ENCODE data around the gene COL28A1.

COL28A1 gene

GRCh38 chr7:7452652-7453051, 83.0 kb downstream of the COL28A1 start:
- no peak for DNase-seq

- DNase-seq: no peak
Observed at GRCh38 chr7:7452119-7452518, 83.6 kb downstream of the COL28A1 start.

- DNase-seq: no peak
Observed at GRCh38 chr7:7449055-7449454, 86.6 kb downstream of the COL28A1 start.

GRCh38 chr7:7446616-7447015, 89.1 kb downstream of the COL28A1 start:
- DNase-seq: no peak

DNA sequence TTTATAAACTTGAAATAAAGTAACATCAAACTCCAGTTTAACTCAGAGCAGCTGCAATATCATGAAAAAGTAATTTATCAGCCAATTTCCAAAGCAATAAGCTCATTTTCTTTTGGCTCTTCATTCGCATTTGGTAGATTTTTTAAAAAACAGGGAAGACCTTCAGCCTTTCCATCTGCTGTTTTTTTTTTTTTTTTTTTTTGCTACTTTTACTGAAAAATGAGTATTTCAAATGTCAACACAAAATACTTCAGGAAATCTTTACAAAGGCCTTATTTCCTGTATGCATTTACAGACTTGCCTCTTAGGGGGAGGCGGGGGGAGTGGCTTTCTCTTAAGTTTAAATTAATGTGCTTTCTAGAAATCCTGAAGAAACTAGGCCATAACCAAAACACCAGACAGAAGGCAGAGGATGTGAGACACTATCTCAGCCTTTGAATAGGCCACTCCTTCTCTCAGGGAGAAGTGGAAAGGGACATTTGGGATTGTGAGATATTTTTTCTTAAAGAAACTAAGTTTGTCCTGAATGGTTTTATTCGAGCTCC, 91.8 kb downstream of the COL28A1 start:
- no peak for DNase-seq

GRCh38 chr7:7439564-7439963, 96.1 kb downstream of the COL28A1 start:
- DNase-seq: no peak

- DNase-seq: peak; percentile 99
Observed at GRCh38 chr7:7438851-7439250, 96.8 kb downstream of the COL28A1 start.

GRCh38 chr7:7435978-7436377, 99.7 kb downstream of the COL28A1 start:
- DNase-seq: no peak

DNA sequence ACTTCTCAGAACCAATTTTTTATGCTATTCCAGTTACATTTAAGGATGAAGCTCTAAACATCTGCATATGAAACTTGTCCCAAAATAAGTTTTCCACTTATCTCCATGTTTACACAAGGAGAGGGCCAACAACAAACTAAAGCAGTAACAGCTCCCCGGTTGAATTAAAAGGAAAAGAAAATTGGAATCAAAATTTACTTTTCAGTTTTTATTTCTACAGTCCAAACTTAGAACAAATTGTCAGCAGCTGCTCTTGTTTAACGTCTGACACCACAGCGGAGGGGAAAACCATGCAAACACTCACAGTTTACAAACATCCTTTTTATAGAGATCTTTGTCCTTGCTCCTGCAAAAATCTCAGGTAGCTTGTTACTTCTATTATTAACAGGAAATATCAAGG, 101.3 kb downstream of the COL28A1 start:
- no peak for DNase-seq

GRCh38 chr7:7433811-7434210, 101.9 kb downstream of the COL28A1 start:
- DNase-seq: no peak

- no peak for DNase-seq
Observed at GRCh38 chr7:7432979-7433378, 102.7 kb downstream of the COL28A1 start.

GRCh38 chr7:7428806-7429205, 106.9 kb downstream of the COL28A1 start:
- peak; percentile 70 for DNase-seq

DNA sequence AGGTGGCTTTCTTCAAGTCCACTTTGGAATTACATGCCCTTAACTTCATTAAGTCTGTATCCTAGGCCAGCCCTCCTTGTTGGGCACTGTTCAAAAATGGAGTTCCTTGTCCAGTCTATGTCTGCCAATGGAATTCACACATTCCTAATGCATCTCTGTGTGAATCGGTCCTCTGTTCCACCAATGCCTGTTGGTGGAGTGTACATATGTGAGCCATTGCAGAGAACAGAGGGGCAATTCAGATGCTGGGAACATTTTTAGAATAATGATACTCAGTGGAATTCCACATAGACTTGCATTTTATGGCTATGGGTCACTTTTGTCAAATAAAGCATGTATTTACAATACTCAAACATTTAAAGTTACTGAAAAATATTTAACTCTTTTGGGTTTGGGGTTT, 108.3 kb downstream of the COL28A1 start:
- no peak for DNase-seq

GRCh38 chr7:7426676-7427075, 109.0 kb downstream of the COL28A1 start:
- DNase-seq: no peak

- DNase-seq: no peak
Observed at GRCh38 chr7:7425321-7425720, 110.4 kb downstream of the COL28A1 start.

DNA sequence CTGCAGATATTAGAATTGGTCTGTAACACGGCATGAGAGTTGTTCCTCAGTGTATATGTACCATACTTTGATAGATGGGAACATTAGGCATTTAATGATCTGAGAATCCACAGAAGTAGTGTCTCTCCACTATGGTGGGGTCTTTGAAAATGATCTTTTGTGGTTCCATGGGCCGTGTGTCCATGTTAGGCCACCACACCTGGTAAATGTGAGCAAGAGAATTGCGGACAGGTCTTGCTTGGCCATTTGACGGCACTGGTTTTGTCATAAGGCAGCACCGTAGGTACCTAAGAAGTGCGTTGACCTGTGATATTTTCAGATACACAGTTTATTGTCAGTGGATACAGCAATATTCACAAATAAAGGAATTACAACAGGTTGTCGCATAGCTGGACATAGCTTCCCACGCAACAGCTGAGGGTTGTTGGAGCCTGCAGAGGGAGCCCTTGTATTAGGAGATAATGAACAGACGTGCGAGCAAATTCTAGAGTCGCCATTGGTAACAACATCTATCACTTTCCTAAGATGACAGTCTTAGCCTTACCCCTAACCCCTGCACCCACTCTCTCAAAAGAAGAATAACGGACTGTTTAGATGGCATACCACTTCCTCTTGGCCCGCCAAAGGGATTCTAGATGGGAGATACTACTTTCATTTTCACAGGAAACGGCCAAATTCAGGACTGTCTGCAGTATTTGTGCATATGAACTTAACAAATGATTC, 111.4 kb downstream of the COL28A1 start:
- DNase-seq: peak; percentile 72

- DNase-seq: no peak
Observed at GRCh38 chr7:7422641-7423040, 113.0 kb downstream of the COL28A1 start.

- no peak for DNase-seq
Observed at GRCh38 chr7:7421826-7422225, 113.8 kb downstream of the COL28A1 start.

DNA sequence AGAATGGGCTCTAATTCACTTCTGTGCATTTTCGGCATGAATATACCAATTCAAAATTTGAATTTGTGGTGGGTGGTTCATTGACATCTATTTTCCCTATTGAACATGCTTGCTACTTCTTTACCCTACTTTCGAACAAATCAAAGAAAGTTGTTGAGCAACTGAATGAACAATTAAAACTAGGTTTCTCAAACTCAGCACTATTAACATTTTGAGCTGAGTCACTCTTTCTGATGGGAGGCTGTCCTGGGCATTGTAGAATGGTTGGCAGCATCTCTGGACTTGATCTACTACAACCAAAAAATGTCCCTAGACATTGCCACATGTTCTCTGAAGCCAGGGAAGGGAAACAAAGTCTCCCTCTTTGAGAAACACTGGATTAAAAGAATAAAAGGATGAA, 116.7 kb downstream of the COL28A1 start:
- DNase-seq: no peak

DNA sequence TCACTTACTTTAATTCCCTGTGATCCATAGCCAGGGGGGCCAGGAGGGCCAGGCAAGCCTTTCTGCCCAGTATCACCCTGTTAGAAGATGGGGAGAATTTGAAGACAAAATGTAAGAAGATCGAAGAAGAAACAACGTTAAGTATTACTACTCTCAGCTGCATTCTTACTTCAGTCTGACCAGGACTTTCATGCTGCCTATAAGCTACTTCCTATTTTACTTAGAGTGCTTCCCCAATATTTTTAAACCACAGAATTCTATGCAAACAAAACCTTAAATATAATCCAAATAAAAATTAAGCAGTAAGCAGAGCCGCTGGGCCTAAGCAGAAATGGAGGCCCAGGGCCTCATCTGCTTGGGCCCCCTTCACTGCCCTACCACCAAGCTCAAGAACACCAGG, 117.8 kb downstream of the COL28A1 start:
- no peak for DNase-seq

DNA sequence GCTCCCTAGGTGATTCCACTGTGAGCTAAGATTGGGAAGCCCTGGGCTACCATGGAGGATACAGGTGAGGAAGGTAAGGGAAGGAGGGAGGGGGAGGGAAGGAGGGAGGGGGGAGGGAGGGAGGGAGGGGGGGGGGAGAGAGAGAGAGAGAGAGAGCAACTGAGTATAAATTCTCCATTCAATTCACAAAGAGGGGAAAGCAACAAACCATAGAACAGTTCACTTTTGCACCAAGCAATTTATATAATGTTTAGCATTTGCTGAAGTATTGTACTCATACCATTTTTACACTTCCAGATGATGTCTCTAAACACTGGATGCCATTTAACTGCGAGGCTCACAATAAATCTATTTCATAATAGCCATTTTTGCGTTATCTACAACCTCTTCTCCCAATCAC, 118.3 kb downstream of the COL28A1 start:
- no peak for DNase-seq

- DNase-seq: no peak
Observed at GRCh38 chr7:7416031-7416858, 119.4 kb downstream of the COL28A1 start.

GRCh38 chr7:7414791-7415603, 120.7 kb downstream of the COL28A1 start:
- no peak for DNase-seq

Measured in HCEC 1CT (cell line).